ENCODE measurements around the gene TLR9.

DNA sequence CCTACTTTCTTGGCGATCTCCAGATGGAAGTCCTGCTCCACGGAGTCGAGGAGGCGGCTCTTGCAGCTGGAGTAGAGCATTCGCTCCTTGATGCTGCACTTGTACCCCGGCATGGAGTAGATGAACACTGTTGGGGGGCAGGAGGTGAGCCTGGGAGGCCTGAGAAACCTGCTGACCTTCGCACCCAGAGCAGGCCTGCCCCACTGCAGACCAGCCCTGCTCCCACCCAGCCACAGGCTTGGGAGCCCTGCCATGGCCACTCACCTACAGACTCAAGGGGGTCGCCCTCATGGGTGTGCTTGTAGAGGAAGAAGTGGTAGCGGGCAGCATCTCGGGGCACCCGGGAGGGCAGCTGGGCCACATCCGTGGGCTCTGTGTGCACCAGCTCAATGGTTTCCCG is 4.2 kb upstream of the TLR9 start:
- no peak for TF ChIP-seq EZH2 (IDR thresholded peaks at IDR 0.05; ENCODE audit: low read length, missing control alignments)
- TF ChIP-seq, protein P1, sequence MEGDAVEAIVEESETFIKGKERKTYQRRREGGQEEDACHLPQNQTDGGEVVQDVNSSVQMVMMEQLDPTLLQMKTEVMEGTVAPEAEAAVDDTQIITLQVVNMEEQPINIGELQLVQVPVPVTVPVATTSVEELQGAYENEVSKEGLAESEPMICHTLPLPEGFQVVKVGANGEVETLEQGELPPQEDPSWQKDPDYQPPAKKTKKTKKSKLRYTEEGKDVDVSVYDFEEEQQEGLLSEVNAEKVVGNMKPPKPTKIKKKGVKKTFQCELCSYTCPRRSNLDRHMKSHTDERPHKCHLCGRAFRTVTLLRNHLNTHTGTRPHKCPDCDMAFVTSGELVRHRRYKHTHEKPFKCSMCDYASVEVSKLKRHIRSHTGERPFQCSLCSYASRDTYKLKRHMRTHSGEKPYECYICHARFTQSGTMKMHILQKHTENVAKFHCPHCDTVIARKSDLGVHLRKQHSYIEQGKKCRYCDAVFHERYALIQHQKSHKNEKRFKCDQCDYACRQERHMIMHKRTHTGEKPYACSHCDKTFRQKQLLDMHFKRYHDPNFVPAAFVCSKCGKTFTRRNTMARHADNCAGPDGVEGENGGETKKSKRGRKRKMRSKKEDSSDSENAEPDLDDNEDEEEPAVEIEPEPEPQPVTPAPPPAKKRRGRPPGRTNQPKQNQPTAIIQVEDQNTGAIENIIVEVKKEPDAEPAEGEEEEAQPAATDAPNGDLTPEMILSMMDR (conservative IDR thresholded peaks at IDR 0.05 in 1 of 2, IDR thresholded peaks at IDR 0.05 in 1 of 2; ENCODE audit: low read depth in 1 of 2, low read length in 2 of 2) = no peak

Data from fibroblast of lung (primary cell).